ENCODE data around the gene MEIS1.

GRCh38 chr2:66532972-66533868 lies 98.3 kb downstream of the MEIS1 start:
- TF ChIP-seq CTCF (IDR thresholded peaks at IDR 0.05) (no peak), POLR2A (IDR thresholded peaks at IDR 0.05) (no peak)

All from testis (tissue), 2 donors.